EH (cell line): ENCODE results near the gene SIKE1.
"Not testable (repeated sequence)": the region's sequence is repeated elsewhere in the genome, so short reads cannot be mapped to it uniquely, and the experiment has no call there.

Experiments used
- DNase-seq: peaks from one replicate; pipeline ENCODE4 v3.0.0-alpha.2; 2015; ENCODE audit warnings: low read depth

SIKE1 gene

GRCh38 chr1:114780344-114781226, at the start of gene SIKE1:
Gene SIKE1, minus strand, starts transcription at chr1:114780685. Its CDS starts 78 bp downstream, at chr1:114780607.
- DNase-seq = peak; percentile 94

GRCh38 chr1:114830075-114830474, 49.6 kb upstream of the SIKE1 start:
- DNase-seq = not testable (repeated sequence)

- peak; percentile 3 for DNase-seq
These were observed 47.8 kb upstream of the SIKE1 start for GRCh38 chr1:114828251-114828650.

GRCh38 chr1:114821978-114822377, 41.5 kb upstream of the SIKE1 start:
- no peak for DNase-seq

- no peak for DNase-seq
These were observed 39.9 kb upstream of the SIKE1 start for GRCh38 chr1:114820392-114820791.

- DNase-seq = no peak
These were observed 39.4 kb upstream of the SIKE1 start for GRCh38 chr1:114819869-114820268.

- DNase-seq = not testable (repeated sequence)
These were observed 24.0 kb upstream of the SIKE1 start for GRCh38 chr1:114804449-114804848.

- DNase-seq = no peak
These were observed 22.5 kb upstream of the SIKE1 start for GRCh38 chr1:114803001-114803400.

- no peak for DNase-seq
These were observed 13.6 kb upstream of the SIKE1 start for GRCh38 chr1:114794038-114794437.

GRCh38 chr1:114790581-114790980, 10.1 kb upstream of the SIKE1 start:
- DNase-seq = not testable (repeated sequence)

GRCh38 chr1:114786440-114786839, 6.0 kb upstream of the SIKE1 start:
- DNase-seq = not testable (repeated sequence)

GRCh38 chr1:114782476-114782875, 2.0 kb upstream of the SIKE1 start:
- DNase-seq = no peak

GRCh38 chr1:114779722-114780121, 763 bp downstream of the SIKE1 start:
- DNase-seq = no peak

- DNase-seq = not testable (repeated sequence)
These were observed 3.8 kb downstream of the SIKE1 start for GRCh38 chr1:114776726-114777125.

GRCh38 chr1:114771992-114772391, 8.5 kb downstream of the SIKE1 start:
- no peak for DNase-seq

- no peak for DNase-seq
These were observed 9.5 kb downstream of the SIKE1 start for GRCh38 chr1:114770989-114771388.

- no peak for DNase-seq
These were observed 15.8 kb downstream of the SIKE1 start for GRCh38 chr1:114764689-114765088.

GRCh38 chr1:114758256-114758832, 22.1 kb downstream of the SIKE1 start:
- DNase-seq = peak; percentile 31

GRCh38 chr1:114757455-114758255, 22.8 kb downstream of the SIKE1 start, which contains the start of gene CSDE1:
Gene CSDE1, minus strand, starts transcription at chr1:114757984. Its CDS starts 18,094 bp downstream, at chr1:114739890.
- peak; percentile 98 for DNase-seq

GRCh38 chr1:114756949-114757454, 23.5 kb downstream of the SIKE1 start:
- peak; percentile 61 for DNase-seq

- DNase-seq = no peak
These were observed 24.2 kb downstream of the SIKE1 start for GRCh38 chr1:114756009-114756892.
